GM18951 (cell line): Measurements from ENCODE around the gene CLEC2D.
"Not testable (repeated sequence)": the region's sequence is repeated elsewhere in the genome, so short reads cannot be mapped to it uniquely, and the experiment has no call there.

Source experiments
- POLR2A ChIP-seq: IDR thresholded peaks from 4 replicates; pipeline ENCODE4 v1.6.1; 2011; ENCODE audit warnings: mild to moderate bottlenecking; ENCODE audit not compliant: insufficient read length, insufficient read depth; ENCODE audit errors: extremely low read depth
- in situ Hi-C: fragments of 300-500 bp; cut with MboI; formaldehyde crosslinking; loops from one replicate; pipeline ENCODE4 v1.12.0; 2022; ENCODE audit warnings: low sequenced_read_pairs, mixed read lengths, inconsistent platforms; ENCODE audit not compliant: unreplicated experiment

The CLEC2D gene

DNA sequence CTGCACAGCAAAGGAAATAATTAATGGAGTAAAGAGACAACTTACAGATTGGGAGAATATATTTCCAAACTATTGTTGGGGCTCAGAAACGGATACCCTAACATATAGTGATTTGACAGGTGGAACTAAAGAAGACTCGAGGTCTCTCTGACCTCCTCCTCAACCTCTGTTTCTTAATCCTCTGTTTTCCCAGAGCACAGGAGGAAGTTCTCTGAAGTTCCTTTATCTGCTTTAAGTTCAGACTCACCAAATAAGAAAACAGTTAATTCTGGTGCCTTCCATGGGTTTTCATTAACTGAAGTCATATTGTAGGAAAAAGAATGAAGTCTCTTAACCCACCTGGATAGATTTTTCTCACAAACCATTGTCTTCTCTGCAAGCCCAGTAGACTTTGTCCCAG, 29.2 kb downstream of the CLEC2D start:
- in situ Hi-C loops, result no loop called here
- TF ChIP-seq POLR2A, result peak; percentile 46

DNA sequence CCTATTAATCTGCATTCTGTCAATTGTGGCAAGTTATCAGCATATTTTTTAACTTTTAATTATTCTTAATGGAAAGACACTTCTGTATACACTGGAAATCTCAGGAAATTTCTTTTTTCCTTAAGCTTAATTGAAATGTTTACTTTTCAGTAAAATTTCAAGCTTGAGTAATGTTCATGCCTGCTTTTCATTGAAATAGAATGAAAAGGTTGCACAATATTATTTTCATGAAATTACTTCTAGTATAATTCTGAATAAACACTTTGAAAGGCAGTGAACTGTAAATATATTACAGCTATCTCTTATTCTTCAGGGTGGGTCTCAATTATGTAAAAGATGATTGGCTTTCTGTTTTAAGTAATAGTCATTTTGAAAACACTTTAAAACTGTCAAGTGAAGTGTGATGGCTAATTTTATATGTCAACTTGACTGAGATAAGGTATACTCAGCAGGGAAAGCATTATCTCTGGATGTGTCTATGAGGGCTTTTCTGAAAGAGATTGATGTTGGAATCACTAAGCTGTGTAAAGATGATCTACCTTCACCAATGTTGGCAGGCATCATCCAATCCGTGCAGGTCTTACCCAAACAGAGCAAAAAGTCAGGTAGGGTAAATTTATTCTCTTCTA, 29.9 kb downstream of the CLEC2D start:
- TF ChIP-seq POLR2A, result no peak

DNA sequence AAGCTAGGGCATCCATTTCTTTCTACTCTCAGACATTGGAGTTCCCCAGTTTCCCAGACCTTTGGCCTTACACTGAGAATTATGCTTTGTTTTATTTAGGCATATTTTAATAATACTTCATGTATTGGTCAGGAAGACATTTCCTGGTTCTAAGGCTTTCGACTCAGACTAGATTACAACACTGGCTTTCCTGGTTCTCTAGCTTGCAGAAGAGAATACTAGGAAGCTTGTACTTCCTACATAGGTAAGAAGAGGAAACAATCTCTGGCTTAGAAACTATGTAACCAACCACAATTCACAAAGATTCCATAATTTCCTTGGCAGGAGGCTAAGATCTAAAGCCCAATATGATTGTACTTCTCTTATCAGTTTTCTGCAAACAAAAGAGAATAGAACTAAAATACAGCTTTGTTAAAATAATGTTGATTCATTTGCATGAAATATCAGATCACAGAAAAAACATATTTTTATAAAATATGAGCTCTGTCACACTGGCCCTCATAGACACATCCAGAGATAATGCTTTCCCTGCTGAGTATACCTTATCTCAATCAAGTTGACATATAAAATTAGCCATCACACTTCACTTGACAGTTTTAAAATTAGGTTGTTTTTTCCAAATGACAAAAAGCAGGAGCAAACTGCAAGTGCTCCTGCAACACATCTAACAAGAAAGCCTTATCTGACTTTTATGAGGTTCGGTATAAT, 30.5 kb downstream of the CLEC2D start:
- in situ Hi-C loops, result no loop called here
- TF ChIP-seq POLR2A, result no peak

More for the DNA sequence above, 29.9 kb downstream of the CLEC2D start:
- in situ Hi-C loops, result no loop called here

DNA sequence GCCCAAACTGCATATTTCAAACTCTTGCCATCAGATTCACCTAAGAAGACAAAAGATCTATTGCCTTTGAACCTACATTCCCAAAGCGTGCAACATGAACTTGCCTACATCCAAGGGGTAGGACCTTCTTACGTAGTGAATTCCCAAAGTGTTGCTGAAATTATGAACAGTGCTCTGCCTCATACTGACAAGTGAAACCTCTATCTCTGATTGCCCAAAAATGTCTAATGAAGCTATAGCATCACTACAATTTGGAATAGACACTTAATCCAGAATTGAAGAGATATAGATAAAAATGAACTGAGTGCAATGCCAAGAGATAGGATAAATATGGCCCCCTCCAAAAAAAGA, 31.1 kb downstream of the CLEC2D start:
- in situ Hi-C loops, result no loop called here
- no peak for TF ChIP-seq POLR2A

DNA sequence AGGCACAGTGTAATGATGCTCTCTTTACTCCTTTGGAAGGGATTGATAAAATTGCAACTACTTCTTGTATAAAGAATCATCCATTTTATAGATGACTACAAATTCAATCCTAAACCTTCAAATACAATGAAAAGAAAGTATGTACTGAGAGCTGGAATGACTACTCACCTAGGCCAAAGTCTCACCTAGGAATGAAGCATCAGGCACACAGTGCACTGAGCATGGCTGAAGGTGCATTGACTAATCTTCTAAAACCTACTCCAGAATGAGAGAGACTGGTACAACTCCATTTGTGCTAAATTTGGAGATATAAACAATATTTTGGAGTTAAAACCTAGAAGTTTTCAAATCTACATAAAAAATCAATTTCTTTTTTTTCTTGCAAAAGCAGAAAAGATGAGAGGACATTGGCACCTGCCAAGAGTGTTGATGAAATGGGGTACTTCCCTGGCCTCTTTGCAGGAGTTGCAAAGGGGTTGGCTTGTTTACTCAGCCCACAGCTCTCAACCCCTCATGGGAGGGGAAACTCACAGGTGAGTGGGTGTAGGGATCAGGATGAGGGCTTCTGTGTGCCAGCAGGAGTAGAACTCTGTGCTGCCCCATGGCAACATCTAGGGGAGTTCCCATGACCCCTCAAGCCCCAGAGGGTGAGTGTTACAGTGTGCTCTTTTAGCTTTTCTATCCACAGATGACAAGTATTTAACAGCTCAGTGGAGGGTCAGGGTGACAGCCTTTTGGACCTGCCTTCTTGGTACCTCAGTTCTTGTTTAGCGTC, 32.1 kb downstream of the CLEC2D start:
- no peak for TF ChIP-seq POLR2A
- in situ Hi-C loops, result no loop called here

DNA sequence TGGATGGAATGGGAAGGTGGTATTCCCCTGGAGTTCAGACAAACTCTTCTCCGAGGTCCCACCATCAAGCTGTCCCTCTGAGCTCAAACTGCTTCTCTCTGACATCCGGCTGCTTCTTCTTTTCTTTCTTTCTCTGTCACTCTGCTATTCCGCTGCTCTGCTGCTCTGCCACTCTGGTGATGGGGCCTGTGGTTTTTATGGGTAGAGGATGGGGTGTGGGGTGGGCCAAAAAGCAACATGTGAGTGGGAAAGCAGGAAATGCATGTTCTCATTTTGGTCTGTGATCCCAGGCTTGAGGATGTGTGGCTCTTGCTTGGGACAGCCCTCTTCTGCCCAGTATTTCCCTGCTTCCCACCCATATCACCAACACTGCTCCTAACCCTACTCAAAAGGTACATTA, 32.7 kb downstream of the CLEC2D start:
- in situ Hi-C loops, result no loop called here
- no peak for TF ChIP-seq POLR2A

DNA sequence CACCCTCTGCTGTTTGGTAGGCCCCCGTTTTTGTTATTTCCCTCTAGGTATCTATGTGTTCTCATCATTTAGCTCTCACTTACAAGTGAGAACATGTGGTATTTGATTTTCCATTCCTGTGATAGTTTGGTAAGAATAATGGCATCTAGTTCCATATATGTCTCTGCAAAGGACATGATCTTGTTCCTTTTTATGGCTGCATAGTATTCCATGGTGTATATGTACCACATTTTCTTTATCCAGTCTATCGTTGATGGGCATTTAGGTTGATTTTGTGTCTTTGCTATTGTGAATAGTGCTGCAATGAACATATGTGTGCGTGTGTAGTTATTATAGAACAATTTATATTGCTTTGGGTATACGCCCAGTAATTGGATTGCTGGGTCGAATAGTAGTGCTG, 35.0 kb downstream of the CLEC2D start:
- in situ Hi-C loops, result not testable (repeated sequence)

DNA sequence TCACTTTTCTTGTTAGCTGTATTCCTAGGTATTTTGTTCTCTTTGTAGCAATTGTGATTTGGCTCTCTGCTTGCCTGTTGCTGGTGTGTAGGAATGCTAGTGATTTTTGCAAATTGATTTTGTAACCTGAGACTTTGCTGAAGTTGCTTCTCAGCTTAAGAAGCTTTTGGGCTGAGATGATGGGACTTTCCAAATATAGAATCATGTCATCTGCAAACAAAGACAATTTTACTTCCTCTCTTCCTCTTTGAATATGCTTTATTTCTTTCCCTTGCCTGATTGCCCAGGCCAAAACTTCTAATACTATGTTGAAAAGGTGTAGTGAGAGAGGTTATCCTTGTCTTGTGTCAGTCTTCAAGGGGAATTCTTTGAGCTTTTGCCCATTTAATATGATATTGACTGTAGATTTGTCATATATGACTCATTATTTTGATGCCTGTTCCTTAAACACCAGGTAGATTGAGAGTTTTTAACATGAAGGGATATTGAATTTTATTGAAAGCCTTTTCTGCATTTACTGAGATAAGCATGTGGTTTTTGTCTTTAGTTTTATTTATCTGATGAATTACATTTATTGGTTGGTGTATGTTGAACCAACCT, 36.7 kb downstream of the CLEC2D start:
- in situ Hi-C loops, result no loop called here
- no peak for TF ChIP-seq POLR2A

DNA sequence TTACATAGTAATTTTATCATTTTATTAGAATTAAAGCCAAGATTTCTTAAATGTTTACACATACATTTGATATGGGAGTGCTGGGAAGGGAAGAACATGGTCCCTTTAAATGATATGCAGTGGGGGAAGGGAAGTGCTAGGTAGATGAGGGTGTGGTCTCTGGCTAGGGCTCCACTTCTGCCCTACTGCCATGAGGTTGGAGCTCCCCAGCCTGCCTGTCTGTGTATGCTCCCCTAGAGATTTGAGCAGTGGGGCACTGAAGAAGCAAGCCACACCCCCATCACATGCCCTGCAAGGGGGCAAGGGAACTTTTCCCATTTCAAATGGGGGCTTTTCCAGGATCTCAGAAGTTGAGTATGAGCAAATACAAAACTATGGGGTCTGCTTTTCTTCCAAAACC, 37.8 kb downstream of the CLEC2D start:
- no peak for TF ChIP-seq POLR2A
- in situ Hi-C loops, result no loop called here

DNA sequence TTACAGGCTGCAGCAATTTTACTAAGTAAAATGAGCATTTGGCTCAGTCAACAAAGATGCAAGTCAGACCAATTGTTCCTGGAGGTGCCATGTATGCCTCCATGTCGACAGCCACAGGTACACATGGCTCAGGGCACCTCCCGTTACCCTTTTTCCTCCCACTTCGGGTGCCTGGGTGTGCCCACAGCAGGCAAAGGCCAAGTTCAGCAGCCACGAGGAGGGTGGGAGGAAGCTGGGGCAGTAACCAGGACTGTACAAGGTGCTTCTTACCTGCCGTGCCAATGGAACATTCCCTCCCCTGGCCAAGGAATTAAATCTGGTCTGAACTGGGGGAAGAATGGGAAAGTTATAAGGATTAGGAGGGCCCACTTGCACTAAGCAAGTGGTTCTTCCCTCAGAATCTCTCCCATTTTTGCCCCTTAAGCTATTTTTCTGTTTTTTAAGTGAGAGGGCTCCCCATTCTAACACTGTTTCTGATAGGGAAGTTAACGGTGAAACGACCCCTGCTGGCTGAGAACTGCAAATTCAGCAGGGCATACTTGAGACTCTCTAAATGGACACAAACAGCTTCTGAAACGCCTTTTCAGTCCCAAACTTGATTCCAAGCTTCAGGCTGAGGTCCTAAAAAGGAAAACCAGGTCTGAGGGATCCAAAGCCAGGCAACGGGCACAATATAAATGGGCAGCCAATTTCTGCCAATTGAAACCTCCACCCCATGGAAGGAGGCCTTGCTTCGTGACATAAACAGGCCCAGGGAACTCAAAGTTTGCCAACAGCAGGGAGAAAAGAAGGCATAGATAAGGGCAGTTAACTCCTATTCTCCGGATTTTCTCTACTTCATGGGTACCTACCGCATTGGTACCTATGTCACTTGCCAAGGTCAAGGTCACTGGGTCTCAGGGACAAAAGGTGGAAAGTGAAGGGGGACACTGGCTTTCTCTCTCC, 38.6 kb downstream of the CLEC2D start:
- in situ Hi-C loops, result no loop called here
- TF ChIP-seq POLR2A, result no peak

DNA sequence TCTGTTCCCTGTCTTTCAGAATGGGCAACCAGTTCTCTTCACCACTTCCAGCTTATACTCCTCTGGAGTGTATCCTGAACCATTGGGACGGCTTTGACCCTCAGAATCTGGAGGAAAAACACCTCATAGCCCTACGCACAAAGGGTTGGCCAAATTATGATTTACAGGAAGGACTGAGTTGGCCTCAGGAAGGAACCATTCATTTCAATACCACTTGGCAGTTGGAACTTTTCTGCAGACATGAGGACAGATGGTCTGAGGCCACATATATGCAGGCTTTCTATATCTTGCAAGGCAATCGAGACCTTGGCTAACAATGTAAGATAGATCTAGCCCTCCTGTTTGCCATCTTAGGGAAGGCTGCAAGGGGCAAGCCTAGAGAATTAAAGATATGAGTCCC, 39.3 kb downstream of the CLEC2D start:
- in situ Hi-C loops, result no loop called here
- TF ChIP-seq POLR2A, result no peak

DNA sequence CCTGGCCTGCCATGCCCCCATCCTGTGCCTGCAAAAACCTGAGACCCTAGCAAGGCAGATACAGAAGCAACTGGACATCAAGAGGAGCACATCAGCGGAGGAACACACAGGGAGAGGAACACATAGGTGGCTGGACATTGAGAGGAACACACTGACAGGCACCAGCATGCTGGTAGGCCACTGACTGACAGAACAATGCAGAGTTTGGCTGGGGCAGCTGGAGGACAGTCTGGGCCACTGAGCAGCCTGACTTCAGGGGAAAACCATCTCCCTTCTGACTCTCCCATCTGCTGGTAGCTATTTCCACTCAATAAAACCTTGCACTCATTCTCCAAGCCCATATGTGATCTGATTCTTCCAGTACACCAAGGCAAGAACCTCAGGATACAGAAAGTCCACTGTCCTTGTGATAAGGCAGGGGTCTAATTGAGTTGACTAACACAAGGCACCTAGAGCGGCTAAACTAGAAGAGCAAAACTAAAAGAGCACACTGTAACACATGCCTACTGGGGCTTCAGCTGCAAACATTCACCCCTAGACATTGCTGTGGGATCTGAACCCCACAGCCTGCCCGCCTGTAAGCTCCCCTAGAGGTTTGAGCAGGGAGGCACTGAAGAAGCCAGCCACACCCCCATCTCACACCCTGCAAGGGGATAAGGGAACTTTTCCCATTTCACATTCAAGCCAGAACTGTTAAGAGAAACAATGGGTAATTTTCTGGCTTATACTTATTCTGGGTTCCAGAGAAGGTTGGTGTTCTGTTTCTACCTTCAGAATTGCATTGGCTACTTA, 41.3 kb downstream of the CLEC2D start:
- TF ChIP-seq POLR2A, result no peak
- in situ Hi-C loops, result no loop called here

DNA sequence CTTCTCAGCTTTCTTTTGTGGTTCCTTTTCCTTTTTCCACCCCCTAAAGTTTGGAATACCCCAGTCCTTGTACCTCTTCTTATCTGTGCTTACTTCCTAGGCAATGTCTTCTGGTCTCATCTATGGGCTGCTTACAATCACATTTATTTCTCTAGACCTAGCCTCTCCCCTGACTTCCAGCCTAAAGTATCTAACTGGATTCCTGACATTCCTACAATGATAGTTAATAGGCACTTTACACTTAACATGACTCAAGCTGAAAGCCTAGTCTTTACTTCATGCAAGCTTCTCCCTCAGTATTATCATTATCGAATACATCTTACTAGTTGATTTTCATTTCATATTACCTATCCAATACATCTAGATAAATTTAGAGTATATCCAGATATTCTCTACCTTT, 42.2 kb downstream of the CLEC2D start:
- TF ChIP-seq POLR2A, result no peak
- in situ Hi-C loops, result no loop called here

DNA sequence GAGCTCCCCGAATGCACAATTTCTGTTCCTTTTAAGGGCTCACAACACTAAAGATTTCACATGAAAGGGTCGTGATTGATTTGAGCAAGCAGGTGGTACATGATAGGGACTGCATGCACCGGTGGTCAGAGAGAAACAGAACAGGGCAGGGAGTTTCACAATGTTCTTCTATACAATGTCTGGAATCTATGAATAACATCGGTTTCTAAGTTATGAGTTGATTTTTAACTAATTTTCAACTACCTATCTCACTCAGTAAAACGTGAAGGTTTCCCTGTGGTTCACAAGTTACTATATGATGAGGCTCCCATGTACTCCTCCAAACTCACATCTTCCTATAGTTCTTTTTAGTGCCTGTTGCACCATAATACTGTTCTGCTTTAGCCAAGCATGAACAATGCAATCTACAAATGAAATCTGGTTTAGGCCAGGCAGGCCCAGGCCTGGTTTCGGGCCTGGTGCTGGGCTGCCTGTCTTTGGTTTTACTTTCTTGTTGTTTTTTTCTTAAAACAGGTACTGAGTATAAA, 43.6 kb downstream of the CLEC2D start:
- in situ Hi-C loops, result not testable (repeated sequence)
